Measurements from ENCODE around the gene SBNO1.
"Not testable (repeated sequence)": the region's sequence is repeated elsewhere in the genome, so short reads cannot be mapped to it uniquely, and the experiment has no call there.

The SBNO1 gene

GRCh38 chr12:123364532-123365024, at the start of gene SBNO1:
Gene SBNO1 (minus strand): TSS chr12:123364847. CDS start chr12:123350441, 14,406 bp downstream.
- DNase-seq (ENCODE audit: low read depth in 1 of 2, low spot score in 1 of 2), result peak; percentile 80 to 87

GRCh38 chr12:123410041-123410412, 45.4 kb upstream of the SBNO1 start:
- no peak for DNase-seq (ENCODE audit: low read depth in 1 of 2, low spot score in 1 of 2)

- DNase-seq (ENCODE audit: low read depth in 1 of 2, low spot score in 1 of 2), result not testable (repeated sequence)
Observed at GRCh38 chr12:123409284-123410040, 44.8 kb upstream of the SBNO1 start.

- DNase-seq (ENCODE audit: low read depth in 1 of 2, low spot score in 1 of 2), result not testable (repeated sequence)
Observed at GRCh38 chr12:123408619-123409018, 44.0 kb upstream of the SBNO1 start.

GRCh38 chr12:123407934-123408333, 43.3 kb upstream of the SBNO1 start:
- DNase-seq (ENCODE audit: low read depth in 1 of 2, low spot score in 1 of 2), result not testable (repeated sequence)

- not testable (repeated sequence) for DNase-seq (ENCODE audit: low read depth in 1 of 2, low spot score in 1 of 2)
Observed at GRCh38 chr12:123407269-123407668, 42.6 kb upstream of the SBNO1 start.

GRCh38 chr12:123404581-123404980, 39.9 kb upstream of the SBNO1 start:
- DNase-seq (ENCODE audit: low read depth in 1 of 2, low spot score in 1 of 2), result no peak

- no peak for DNase-seq (ENCODE audit: low read depth in 1 of 2, low spot score in 1 of 2)
Observed at GRCh38 chr12:123401753-123402683, 37.4 kb upstream of the SBNO1 start.

GRCh38 chr12:123399255-123399617, 34.6 kb upstream of the SBNO1 start:
- no peak for DNase-seq (ENCODE audit: low read depth in 1 of 2, low spot score in 1 of 2)

GRCh38 chr12:123398550-123399254, 34.1 kb upstream of the SBNO1 start:
- DNase-seq (ENCODE audit: low read depth in 1 of 2, low spot score in 1 of 2), result no peak

- no peak for DNase-seq (ENCODE audit: low read depth in 1 of 2, low spot score in 1 of 2)
Observed at GRCh38 chr12:123398177-123398549, 33.5 kb upstream of the SBNO1 start.

- DNase-seq (ENCODE audit: low read depth in 1 of 2, low spot score in 1 of 2), result no peak
Observed at GRCh38 chr12:123397400-123397799, 32.8 kb upstream of the SBNO1 start.

- no peak for DNase-seq (ENCODE audit: low read depth in 1 of 2, low spot score in 1 of 2)
Observed at GRCh38 chr12:123396954-123397353, 32.3 kb upstream of the SBNO1 start.

- DNase-seq (ENCODE audit: low read depth in 1 of 2, low spot score in 1 of 2), result no peak
Observed at GRCh38 chr12:123396543-123396942, 31.9 kb upstream of the SBNO1 start.

- DNase-seq (ENCODE audit: low read depth in 1 of 2, low spot score in 1 of 2), result no peak
Observed at GRCh38 chr12:123395236-123395635, 30.6 kb upstream of the SBNO1 start.

GRCh38 chr12:123393747-123394146, 29.1 kb upstream of the SBNO1 start:
- no peak for DNase-seq (ENCODE audit: low read depth in 1 of 2, low spot score in 1 of 2)

GRCh38 chr12:123391546-123392343, 27.1 kb upstream of the SBNO1 start:
- no peak for DNase-seq (ENCODE audit: low read depth in 1 of 2, low spot score in 1 of 2)

- DNase-seq (ENCODE audit: low read depth in 1 of 2, low spot score in 1 of 2), result no peak
Observed at GRCh38 chr12:123390498-123391426, 26.1 kb upstream of the SBNO1 start.

- DNase-seq (ENCODE audit: low read depth in 1 of 2, low spot score in 1 of 2), result peak in 1 of 2 donors; percentile 15
Observed at GRCh38 chr12:123389560-123390351, 25.1 kb upstream of the SBNO1 start.
